ENCODE results near the gene KLHDC8A. TPM values are rescaled to one million over a fixed set of nuclear protein-coding genes. Genes with fewer than 3 reads are reported as not detected.

KLHDC8A gene
- total and polyA plus RNA-seq, 7 donors, result 0.01 to 0.24 (median 0.03) TPM; not detected in 4

DNA sequence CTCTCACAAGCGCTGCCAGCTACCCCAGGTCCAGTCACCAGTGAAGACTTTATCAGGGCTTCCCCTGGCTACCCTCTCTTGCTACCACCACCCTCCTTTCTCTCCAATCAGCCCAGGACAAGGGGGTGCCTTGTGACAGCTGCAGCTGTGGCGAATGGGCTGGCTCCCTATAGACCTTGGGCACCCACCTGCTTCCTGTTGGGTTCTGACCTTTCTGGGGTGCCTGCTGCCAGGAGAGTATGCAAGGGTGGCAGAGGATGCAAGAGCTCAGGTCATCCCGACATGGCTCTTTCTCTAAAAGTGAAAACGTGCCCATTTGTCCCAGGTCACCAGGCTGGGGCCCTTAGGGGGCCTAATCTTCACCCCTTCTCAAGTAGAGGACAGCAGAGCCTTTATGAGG, 6.6 kb downstream of the KLHDC8A start:
- no peak for TF ChIP-seq CTCF (IDR thresholded peaks at IDR 0.05)
- Histone ChIP-seq H3K4me1 (no peaks in the 10 kb centered on the region), H3K27ac (no peak overlapping the region), H3K4me3 (no peak overlapping the region), H3K27me3 (ENCODE audit: insufficient read depth in 3 of 3, low read length in 2 of 3) (peaks cover 0 to 21% (median 4%) of the 10 kb centered on the region in 3 donors), H3K36me3 (ENCODE audit: insufficient read depth in 1 of 2, low read depth in 1 of 2) (no peaks in the 10 kb centered on the region), H3K9me3 (no peaks in the 10 kb centered on the region)
- intact Hi-C loops (cut with DNase I), result loop anchor here in 1 of 2 donors (5.0 kb wide), 1 partner anchor 127 kb away; no protein-coding TSS in a partner anchor
- DNase-seq (no peak), ATAC-seq (no peak)
- WGBS, 3 donors, result 65 to 74% (median 73%) methylated on average over 4 of the region's 4 CpGs

DNA sequence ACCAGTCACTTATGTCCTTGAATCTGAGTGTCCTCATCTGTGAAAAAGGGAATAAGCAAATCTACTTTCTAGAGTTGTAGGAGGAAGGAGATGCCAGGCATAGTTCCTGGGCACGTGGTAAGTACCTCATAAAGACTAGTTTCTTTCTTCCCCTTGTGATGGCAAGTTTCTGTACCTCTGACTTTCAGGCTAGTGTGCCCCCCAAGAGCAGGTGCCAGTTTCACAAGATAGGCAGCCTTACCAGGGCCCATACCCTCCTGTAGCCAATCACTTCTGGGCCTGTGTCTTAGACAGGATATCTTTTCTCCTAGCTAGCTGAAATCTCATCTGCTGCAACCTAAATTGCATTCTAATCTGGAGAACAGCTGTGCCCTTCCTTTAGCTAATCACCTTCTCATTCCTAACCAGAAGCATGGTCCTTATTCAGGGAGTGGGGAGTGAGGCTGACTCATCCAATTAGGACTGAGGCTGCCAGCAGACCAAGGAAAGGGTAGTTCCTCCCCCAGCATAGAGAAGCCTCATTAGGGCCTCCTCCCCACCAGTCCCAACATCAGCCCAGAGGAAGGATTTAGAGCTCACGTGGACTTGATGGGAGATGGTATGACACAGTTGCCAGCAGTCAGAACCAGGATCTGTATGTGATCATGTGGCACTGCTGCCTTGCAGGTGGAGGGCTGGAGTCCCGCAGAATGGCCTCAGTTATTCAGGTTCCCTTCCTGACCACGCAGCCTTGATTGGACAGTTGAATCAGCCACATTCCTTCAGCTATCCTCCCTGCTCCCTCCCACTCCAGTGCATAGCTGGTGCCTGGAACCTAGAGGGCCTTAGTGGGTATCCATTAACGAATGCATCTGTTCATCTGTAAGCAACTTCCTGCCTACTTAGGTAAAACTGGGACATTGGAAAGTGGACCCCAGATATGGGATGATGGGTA, 7.9 kb downstream of the KLHDC8A start:
- intact Hi-C loops (cut with DNase I), result loop anchor here in 1 of 2 donors (5.0 kb wide), 1 partner anchor 173 kb away; no protein-coding TSS in a partner anchor
- no peak for ATAC-seq
- TF ChIP-seq CTCF (IDR thresholded peaks at IDR 0.05), result no peak
- Histone ChIP-seq H3K4me1 (peaks cover 4% of the 10 kb centered on the region), H3K27me3 (ENCODE audit: insufficient read depth in 3 of 3, low read length in 2 of 3) (peaks cover 0 to 33% (median 7%) of the 10 kb centered on the region in 3 donors), H3K36me3 (ENCODE audit: insufficient read depth in 1 of 2, low read depth in 1 of 2) (no peaks in the 10 kb centered on the region), H3K9me3 (no peaks in the 10 kb centered on the region), H3K27ac (no peak overlapping the region), H3K4me3 (no peak overlapping the region)
- no peak for DNase-seq
- 68 to 71% (median 69%) methylated on average over 5 of the region's 5 CpGs for WGBS, 3 donors

- H3K4me3 ChIP-seq, result no peak overlapping the region
- WGBS, 3 donors, result 82 to 85% (median 83%) methylated on average over 10 of the region's 10 CpGs
- TF ChIP-seq CTCF (IDR thresholded peaks at IDR 0.05), result no peak
- ATAC-seq (no peak), DNase-seq (no peak)
- H3K27ac ChIP-seq, result no peak overlapping the region
- peaks cover 0 to 46% (median 14%) of the 10 kb centered on the region in 3 donors for H3K27me3 ChIP-seq (ENCODE audit: insufficient read depth in 3 of 3, low read length in 2 of 3)
- no peaks in the 10 kb centered on the region for H3K36me3 ChIP-seq (ENCODE audit: insufficient read depth in 1 of 2, low read depth in 1 of 2)
- no peaks in the 10 kb centered on the region for H3K9me3 ChIP-seq
- peaks cover 9% of the 10 kb centered on the region for H3K4me1 ChIP-seq
- intact Hi-C loops (cut with DNase I), result loop anchor here in 1 of 2 donors (5.0 kb wide), 1 partner anchor 175 kb away; no protein-coding TSS in a partner anchor
These were observed 9.7 kb downstream of the KLHDC8A start for GRCh38 chr1:205346956-205347574.

DNA sequence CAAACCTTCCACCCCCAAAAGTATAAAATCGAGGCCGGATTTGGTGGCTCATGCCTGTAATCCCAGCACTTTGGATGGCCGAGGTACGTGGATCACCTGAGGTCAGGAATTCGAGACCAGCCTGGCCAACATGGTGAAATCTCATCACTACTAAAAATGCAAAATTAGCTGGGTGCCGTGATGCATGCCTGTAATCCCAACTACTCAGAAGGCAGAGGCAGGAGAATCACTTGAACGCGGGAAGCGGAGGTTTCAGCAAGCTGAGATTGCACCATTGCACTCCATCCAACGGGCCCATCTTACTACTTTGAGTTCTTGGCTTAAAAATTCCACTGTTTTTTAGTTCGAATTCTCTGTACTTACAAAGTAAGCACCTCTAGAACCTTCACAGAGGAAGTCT, 11.0 kb downstream of the KLHDC8A start:
- Histone ChIP-seq H3K27ac (no peak overlapping the region), H3K27me3 (ENCODE audit: insufficient read depth in 3 of 3, low read length in 2 of 3) (peaks cover 0 to 46% (median 14%) of the 10 kb centered on the region in 3 donors), H3K4me1 (peaks cover 12% of the 10 kb centered on the region), H3K9me3 (no peaks in the 10 kb centered on the region), H3K4me3 (no peak overlapping the region), H3K36me3 (ENCODE audit: insufficient read depth in 1 of 2, low read depth in 1 of 2) (no peaks in the 10 kb centered on the region)
- ATAC-seq, result no peak
- intact Hi-C loops (cut with DNase I), result loop anchor here in 1 of 2 donors (5.0 kb wide), 1 partner anchor 177 kb away; no protein-coding TSS in a partner anchor
- no peak for DNase-seq
- WGBS, 3 donors, result 87 to 94% (median 91%) methylated on average over 11 of the region's 11 CpGs
- TF ChIP-seq CTCF (IDR thresholded peaks at IDR 0.05), result no peak

Data from psoas muscle (tissue), 8 donors.